Thyroid gland (tissue), 4 donors: ENCODE results near the gene BNIPL. TPM values are rescaled to one million over a fixed set of nuclear protein-coding genes. Genes with fewer than 3 reads are reported as not detected.

ENCODE experiments used
- DNase-seq, 2 donors: peaks; one replicate each; pipeline ENCODE4 v3.0.0-alpha.2; 2019
- H3K27ac ChIP-seq, 3 donors: fragments of 200-600 bp; sonication (generic); 1 replicate in 2 of 3; 2 replicates in 1 of 3; pipeline ENCODE4 v1.5.1; 2016 to 2019; ENCODE audit warnings: mild to moderate bottlenecking in 1 of 3, moderate library complexity in 1 of 3
- H3K27me3 ChIP-seq: fragments of 200-600 bp; sonication (generic); one replicate; pipeline ENCODE4 v1.5.1; 2019
- H3K36me3 ChIP-seq, 2 donors: fragments of 200-600 bp; sonication (generic); one replicate each; pipeline ENCODE4 v1.5.1; 2016 to 2019
- H3K4me1 ChIP-seq, 2 donors: fragments of 200-600 bp; sonication (generic); one replicate each; pipeline ENCODE4 v1.5.1; 2017 to 2019
- H3K4me3 ChIP-seq, 3 donors: fragments of 200-600 bp; sonication (generic); replicated peaks in 1 of 3; 1 replicate in 2 of 3; 2 replicates in 1 of 3; pipeline ENCODE4 v1.5.1; 2016; ENCODE audit warnings: mild to moderate bottlenecking in 1 of 3
- H3K9me3 ChIP-seq: fragments of 200-600 bp; sonication (generic); one replicate; pipeline ENCODE4 v1.5.1; 2017
- CTCF ChIP-seq, 6 experiments: fragments of 200-600 bp in 3 of 6; fragments of 450-650 bp in 3 of 6; sonication (generic) in 3 of 6; IDR thresholded peaks; one replicate each; pipeline ENCODE4 v1.5.1; 2016 to 2019; ENCODE audit warnings: antibody characterized with exemption in 6 of 6, mild to moderate bottlenecking in 2 of 6, inconsistent platforms in 1 of 6, moderate library complexity in 1 of 6
- POLR2A ChIP-seq, 2 donors: fragments of 450-650 bp; IDR thresholded peaks; one replicate each; pipeline ENCODE4 v1.6.1; 2017; ENCODE audit warnings: antibody characterized with exemption in 2 of 2, mild to moderate bottlenecking in 2 of 2, moderate library complexity in 1 of 2
- WGBS, 2 donors: methylation state at CpG; one replicate each; pipeline ENCODE4 v1.1.5; 2017; 5-methylcytosine and 5-hydroxymethylcytosine counted together
- intact Hi-C: fragments of 100-400 bp; cut with DNase I; formaldehyde crosslinking; loops from one replicate; pipeline ENCODE4 v1.15.1; 2023
- total RNA-seq, 4 donors: library from RNA; depleted of rRNA; stranded (reverse); fragments of >200 nt; gene quantifications; one replicate each; pipeline ENCODE4 v1.2.3, GENCODE V29; 2016

The BNIPL gene
- total RNA-seq, 4 donors from 2014 or later: 4.0 to 16.8 (median 5.0) TPM

GRCh38 chr1:151000408-151000807, 36.0 kb upstream of the BNIPL start:
- Histone ChIP-seq H3K4me3 (no peak overlapping the region), H3K27me3 (no peaks in the 10 kb centered on the region), H3K27ac (peak overlapping the region in 2 of 3 donors; percentile 5 to 43), H3K36me3 (peaks cover 29 to 40% of the 10 kb centered on the region in 2 donors), H3K4me1 (peaks cover 31 to 46% of the 10 kb centered on the region in 2 donors), H3K9me3 (no peaks in the 10 kb centered on the region)
- intact Hi-C loops: no loop called here
- 97 to 98% methylated on average over 3 of the region's 3 CpGs for WGBS, 2 donors
- TF ChIP-seq POLR2A (IDR thresholded peaks at IDR 0.05) (no peak), CTCF (IDR thresholded peaks at IDR 0.05) (no peak)
- no peak for DNase-seq

- WGBS, 2 donors: 67 to 78% methylated on average over 4 of the region's 4 CpGs
- no peak for DNase-seq
- Histone ChIP-seq H3K36me3 (peaks cover 29 to 39% of the 10 kb centered on the region in 2 donors), H3K27me3 (no peaks in the 10 kb centered on the region), H3K27ac (peak overlapping the region; percentile 2 to 98 (median 71)), H3K4me1 (peaks cover 31 to 41% of the 10 kb centered on the region in 2 donors), H3K9me3 (no peaks in the 10 kb centered on the region), H3K4me3 (no peak overlapping the region)
- intact Hi-C loops: no loop called here
- TF ChIP-seq CTCF (IDR thresholded peaks at IDR 0.05) (no peak), POLR2A (IDR thresholded peaks at IDR 0.05) (no peak)
Observed at GRCh38 chr1:151001602-151002001, 34.8 kb upstream of the BNIPL start.

- no peak overlapping the region for H3K4me3 ChIP-seq
- intact Hi-C loops: no loop called here
Observed at GRCh38 chr1:151002051-151002450, 34.3 kb upstream of the BNIPL start.

GRCh38 chr1:151002611-151003010, 33.8 kb upstream of the BNIPL start:
- TF ChIP-seq CTCF (IDR thresholded peaks at IDR 0.05): no peak
- peak in 1 of 2 donors; percentile 79 for TF ChIP-seq POLR2A (IDR thresholded peaks at IDR 0.05)
- Histone ChIP-seq H3K4me3 (no peak overlapping the region), H3K27me3 (no peaks in the 10 kb centered on the region), H3K4me1 (peaks cover 40 to 49% of the 10 kb centered on the region in 2 donors), H3K27ac (peak overlapping the region; percentile 71 to 98 (median 96)), H3K9me3 (no peaks in the 10 kb centered on the region), H3K36me3 (peaks cover 20 to 29% of the 10 kb centered on the region in 2 donors)
- DNase-seq: peak; percentile 69 to 74
- intact Hi-C loops: no loop called here
- 18 to 31% methylated on average over 2 of the region's 2 CpGs for WGBS, 2 donors

More at GRCh38 chr1:151002051-151002450, 34.3 kb upstream of the BNIPL start:
- H3K27me3 ChIP-seq: no peaks in the 10 kb centered on the region
- no peaks in the 10 kb centered on the region for H3K9me3 ChIP-seq
- H3K4me1 ChIP-seq: peaks cover 34 to 44% of the 10 kb centered on the region in 2 donors
- TF ChIP-seq POLR2A (IDR thresholded peaks at IDR 0.05) (no peak), CTCF (IDR thresholded peaks at IDR 0.05) (no peak)
- no peak for DNase-seq
- WGBS, 2 donors: 49 to 51% methylated on average over 2 of the region's 3 CpGs
- H3K36me3 ChIP-seq: peaks cover 26 to 35% of the 10 kb centered on the region in 2 donors
- H3K27ac ChIP-seq: peak overlapping the region; percentile 71 to 98 (median 96)

GRCh38 chr1:151003180-151003579, 33.2 kb upstream of the BNIPL start:
- DNase-seq: no peak
- Histone ChIP-seq H3K36me3 (peaks cover 14 to 24% of the 10 kb centered on the region in 2 donors), H3K27me3 (no peaks in the 10 kb centered on the region), H3K4me3 (peak overlapping the region in 2 of 3 donors; percentile 9 to 62), H3K4me1 (peaks cover 40 to 54% of the 10 kb centered on the region in 2 donors), H3K27ac (peak overlapping the region; percentile 71 to 98 (median 96)), H3K9me3 (no peaks in the 10 kb centered on the region)
- intact Hi-C loops: no loop called here
- TF ChIP-seq CTCF (IDR thresholded peaks at IDR 0.05) (no peak), POLR2A (IDR thresholded peaks at IDR 0.05) (no peak)
